ENCODE measurements around the gene GRIK5. TPM values are rescaled to one million over a fixed set of nuclear protein-coding genes. Genes with fewer than 3 reads are reported as not detected.

GRIK5 gene
- total RNA-seq, 4 donors from 2014 or later, result 0.22 to 0.33 TPM; not detected in 2

- TF ChIP-seq CTCF (IDR thresholded peaks at IDR 0.05; ENCODE audit: low read depth), result no peak
Observed at GRCh38 chr19:41959056-41960053, 110.7 kb downstream of the GRIK5 start, which contains the start of gene RABAC1. Gene RABAC1, minus strand, starts transcription at chr19:41959321. Its CDS starts 29 bp downstream, at chr19:41959292.

GRCh38 chr19:41958367-41959055 is 111.5 kb downstream of the GRIK5 start:
- no peak for TF ChIP-seq CTCF (IDR thresholded peaks at IDR 0.05; ENCODE audit: low read depth)

- TF ChIP-seq CTCF (IDR thresholded peaks at IDR 0.05; ENCODE audit: low read depth), result no peak
Observed at GRCh38 chr19:41957838-41958366, 112.1 kb downstream of the GRIK5 start.

- no peak for TF ChIP-seq CTCF (IDR thresholded peaks at IDR 0.05; ENCODE audit: low read depth)
Observed at GRCh38 chr19:41957161-41957837, 112.7 kb downstream of the GRIK5 start.

GRCh38 chr19:41956621-41957020 is 113.4 kb downstream of the GRIK5 start:
- TF ChIP-seq CTCF (IDR thresholded peaks at IDR 0.05; ENCODE audit: low read depth), result no peak

GRCh38 chr19:41955521-41955920 is 114.5 kb downstream of the GRIK5 start:
- no peak for TF ChIP-seq CTCF (IDR thresholded peaks at IDR 0.05; ENCODE audit: low read depth)
